Endothelial cell of umbilical vein (primary cell): Measurements from ENCODE around the gene EPC1. TPM values are rescaled to one million over a fixed set of nuclear protein-coding genes. Genes with fewer than 3 reads are reported as not detected.
"Not testable (repeated sequence)": the region's sequence is repeated elsewhere in the genome, so short reads cannot be mapped to it uniquely, and the experiment has no call there.

Experiments used
- BruUV-seq: library from RNA; stranded (reverse); fragments of 400-500 nt; replicated peaks from 2 replicates; lab custom pipeline; 2021; lab: Mats Ljungman, UMichigan
- CTCF ChIA-PET: fragments of 300-600, 350-600 bp; sonication (Branson Sonifier 250); formaldehyde crosslinking; loops from one replicate; lab custom pipeline; 2021; ENCODE audit warnings: antibody characterized with exemption, inconsistent platforms; lab: Charles Lee
- POLR2A ChIA-PET: fragments of 300-600, 350-600 bp; sonication (Branson Sonifier 250); formaldehyde crosslinking; loops from one replicate; lab custom pipeline; 2021; ENCODE audit warnings: antibody characterized with exemption, inconsistent platforms; lab: Charles Lee
- DNase-seq: peaks from one replicate; pipeline ENCODE4 v3.0.0-alpha.2; 2011; ENCODE audit warnings: low read depth, low spot score
- FAIRE-seq: peaks from 2 replicates; lab custom pipeline; 2011; peaks lifted over from hg19 to GRCh38; lab: Jason Lieb, UNC
- H2AFZ ChIP-seq: 2 replicates; pipeline ENCODE4 v1.6.0; 2012; ENCODE audit warnings: low read depth, low read length, control low read depth, inconsistent platforms
- H3K27ac ChIP-seq: 2 replicates; pipeline ENCODE4 v1.5.1; 2011; ENCODE audit warnings: low read depth, mild to moderate bottlenecking, control low read depth, low read length, moderate library complexity; ENCODE audit not compliant: insufficient read depth
- H3K27me3 ChIP-seq, 2 experiments: 2 replicates each; pipeline versions ENCODE4 v1.6.0 to v1.6.1; 2011; ENCODE audit warnings: low read length in 2 of 2, mixed read lengths in 1 of 2; ENCODE audit not compliant: control insufficient read depth in 2 of 2, insufficient read depth in 2 of 2
- H3K36me3 ChIP-seq, 2 experiments: 2 replicates in 1 of 2; 3 replicates in 1 of 2; pipeline ENCODE4 v1.5.1; 2011; ENCODE audit warnings: low read length in 2 of 2, mild to moderate bottlenecking in 1 of 2, moderate library complexity in 1 of 2; ENCODE audit not compliant: control insufficient read depth in 2 of 2, insufficient read depth in 2 of 2; ENCODE audit errors: extremely low read depth in 1 of 2
- H3K4me1 ChIP-seq: 3 replicates; pipeline ENCODE4 v1.5.1; 2011; ENCODE audit warnings: mild to moderate bottlenecking, low read length; ENCODE audit not compliant: control insufficient read depth, insufficient read depth; ENCODE audit errors: extremely low read depth
- H3K4me2 ChIP-seq: 2 replicates; pipeline ENCODE4 v1.6.1; 2011; ENCODE audit warnings: low read length, control low read depth, mixed read lengths; ENCODE audit not compliant: insufficient read depth
- H3K4me3 ChIP-seq, 3 experiments: fragments of 200-600 bp in 1 of 3; sonication (generic), shearing (Covaris generic) in 1 of 3; replicated peaks in 1 of 3; 2 replicates each; pipeline ENCODE4 v1.5.1; 2011 to 2016; ENCODE audit warnings: control low read depth in 3 of 3, low read length in 3 of 3, mild to moderate bottlenecking in 2 of 3, inconsistent platforms in 1 of 3, low read depth in 1 of 3, moderate library complexity in 1 of 3; ENCODE audit not compliant: insufficient read depth in 1 of 3
- H3K79me2 ChIP-seq: 2 replicates; pipeline ENCODE4 v1.6.0; 2012; ENCODE audit warnings: low read length, inconsistent platforms; ENCODE audit not compliant: control insufficient read depth, insufficient read depth
- H3K9ac ChIP-seq: replicated peaks from 2 replicates; pipeline ENCODE3; 2011; ENCODE audit warnings: low read length, control low read depth; ENCODE audit not compliant: insufficient read depth; ENCODE audit errors: extremely low read depth
- H3K9me1 ChIP-seq: replicated peaks from 3 replicates; pipeline ENCODE4 v1.6.0; 2011; ENCODE audit warnings: mild to moderate bottlenecking, low read length; ENCODE audit not compliant: control insufficient read depth, insufficient read depth; ENCODE audit errors: extremely low read depth
- H3K9me3 ChIP-seq: replicated peaks from 2 replicates; pipeline ENCODE4 v1.5.1; 2012; ENCODE audit warnings: low read length, inconsistent platforms; ENCODE audit not compliant: control insufficient read depth, insufficient read depth
- H4K20me1 ChIP-seq: replicated peaks from 2 replicates; pipeline ENCODE3; 2011; ENCODE audit warnings: mild to moderate bottlenecking, low read length; ENCODE audit not compliant: control insufficient read depth, insufficient read depth; ENCODE audit errors: extremely low read depth
- EZH2 ChIP-seq: IDR thresholded peaks from 2 replicates; pipeline ENCODE4 v1.6.1; 2012; ENCODE audit warnings: borderline replicate concordance, low read depth, mild to moderate bottlenecking, moderate library complexity, low read length, inconsistent platforms; ENCODE audit not compliant: severe bottlenecking
- FOS ChIP-seq: IDR thresholded peaks from 2 replicates; pipeline ENCODE4 v1.6.1; 2011; ENCODE audit warnings: mild to moderate bottlenecking, low read length, moderate library complexity, borderline replicate concordance; ENCODE audit not compliant: insufficient read depth
- GATA2 ChIP-seq: IDR thresholded peaks from 2 replicates; pipeline ENCODE4 v1.7.0; 2011; ENCODE audit warnings: low read depth, mild to moderate bottlenecking, moderate library complexity, mixed read lengths, low read length; ENCODE audit not compliant: insufficient read length, insufficient read depth
- JUN ChIP-seq: IDR thresholded peaks from 2 replicates; pipeline ENCODE4 v1.6.1; 2011; ENCODE audit warnings: borderline replicate concordance, low read depth; ENCODE audit not compliant: insufficient read length, insufficient read depth
- MAX ChIP-seq: IDR thresholded peaks from 2 replicates; pipeline ENCODE4 v1.6.1; 2011; ENCODE audit not compliant: insufficient read depth, insufficient read length
- MYC ChIP-seq: IDR thresholded peaks from one replicate; pipeline ENCODE4 v1.6.1; 2011; ENCODE audit warnings: mild to moderate bottlenecking, low read depth, low read length
- POLR2A ChIP-seq: IDR thresholded peaks from 2 replicates; pipeline ENCODE4 v1.6.1; 2012; ENCODE audit warnings: low read depth, mild to moderate bottlenecking, control low read depth, low read length
- POLR2AphosphoS5 ChIP-seq: IDR thresholded peaks from 2 replicates; pipeline ENCODE4 v1.6.1; 2012; ENCODE audit warnings: low read depth, mild to moderate bottlenecking, control low read depth, low read length, moderate library complexity; ENCODE audit not compliant: insufficient read depth
- dilution Hi-C: fragments of 300-500 bp; cut with MboI; formaldehyde crosslinking; loops from one replicate; pipeline ENCODE4 v1.15.0; 2019; ENCODE audit warnings: low sequenced_read_pairs; ENCODE audit not compliant: extremely low pct_ligation_motif_present
- intact Hi-C: fragments of 100-400 bp; cut with micrococcal nuclease; formaldehyde crosslinking; loops from one replicate; pipeline ENCODE4 v1.10.0; 2022
- polyA plus RNA-seq, 4 experiments: library from polyadenylated mRNA; depleted of rRNA in 3 of 4; stranded (reverse) in 3 of 4; unstranded in 1 of 4; fragments of >200 nt; gene quantifications; 2 replicates each; pipeline versions ENCODE4 v1.2.1 to v1.2.3, GENCODE V29; 2011 to 2012; ENCODE audit warnings: missing spikeins in 1 of 4
- total RNA-seq: library from RNA; stranded (reverse); gene quantifications from 2 replicates; pipeline ENCODE4 v1.2.3, GENCODE V29; 2021
- TF ChIP-seq, protein P1 (sequence below), 2 donors: IDR thresholded peaks; 1 replicate in 1 of 2; 2 replicates in 1 of 2; pipeline ENCODE4 v1.5.1; 2011; ENCODE audit warnings: low read length in 2 of 2, mild to moderate bottlenecking in 2 of 2, moderate library complexity in 2 of 2, control low read depth in 1 of 2, inconsistent platforms in 1 of 2, low read depth in 1 of 2; ENCODE audit not compliant: insufficient read depth in 1 of 2; ENCODE audit errors: extremely low read depth in 1 of 2

Gene EPC1
- total and polyA plus RNA-seq, 2 donors (not counting 3 experiments of a cell fraction or from before 2014, with no cell fraction given) = 27.9 to 39.0 TPM

GRCh38 chr10:32366111-32366510 lies 19.2 kb upstream of the EPC1 start:
- no peaks in the 10 kb centered on the region for H3K36me3 ChIP-seq
- H3K4me1 ChIP-seq = peaks cover 2% of the 10 kb centered on the region
- H3K27me3 ChIP-seq = no peaks in the 10 kb centered on the region
- H3K4me2 ChIP-seq = peak overlapping the region; percentile 24
- H3K9me1 ChIP-seq = no peaks in the 10 kb centered on the region
- TF ChIP-seq MAX = no peak
- no peak for TF ChIP-seq JUN
- TF ChIP-seq GATA2 = no peak
- TF ChIP-seq FOS = no peak
- TF ChIP-seq, protein P1, sequence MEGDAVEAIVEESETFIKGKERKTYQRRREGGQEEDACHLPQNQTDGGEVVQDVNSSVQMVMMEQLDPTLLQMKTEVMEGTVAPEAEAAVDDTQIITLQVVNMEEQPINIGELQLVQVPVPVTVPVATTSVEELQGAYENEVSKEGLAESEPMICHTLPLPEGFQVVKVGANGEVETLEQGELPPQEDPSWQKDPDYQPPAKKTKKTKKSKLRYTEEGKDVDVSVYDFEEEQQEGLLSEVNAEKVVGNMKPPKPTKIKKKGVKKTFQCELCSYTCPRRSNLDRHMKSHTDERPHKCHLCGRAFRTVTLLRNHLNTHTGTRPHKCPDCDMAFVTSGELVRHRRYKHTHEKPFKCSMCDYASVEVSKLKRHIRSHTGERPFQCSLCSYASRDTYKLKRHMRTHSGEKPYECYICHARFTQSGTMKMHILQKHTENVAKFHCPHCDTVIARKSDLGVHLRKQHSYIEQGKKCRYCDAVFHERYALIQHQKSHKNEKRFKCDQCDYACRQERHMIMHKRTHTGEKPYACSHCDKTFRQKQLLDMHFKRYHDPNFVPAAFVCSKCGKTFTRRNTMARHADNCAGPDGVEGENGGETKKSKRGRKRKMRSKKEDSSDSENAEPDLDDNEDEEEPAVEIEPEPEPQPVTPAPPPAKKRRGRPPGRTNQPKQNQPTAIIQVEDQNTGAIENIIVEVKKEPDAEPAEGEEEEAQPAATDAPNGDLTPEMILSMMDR (IDR thresholded peaks at IDR 0.05; ENCODE audit: extremely low read depth in 1 of 2, insufficient read depth in 1 of 2, low read depth in 1 of 2, low read length in 2 of 2) = no peak
- TF ChIP-seq EZH2 = no peak
- no peak for TF ChIP-seq POLR2A
- TF ChIP-seq MYC = no peak
- no peak for TF ChIP-seq POLR2AphosphoS5
- H4K20me1 ChIP-seq = no peaks in the 10 kb centered on the region
- no peak overlapping the region for H3K4me3 ChIP-seq
- CTCF ChIA-PET = interaction anchor here (1.3 to 5.3 kb wide), 3 partner anchors 12 to 109 kb away, joined by 4 to 56 read pairs (median 5); no protein-coding TSS in a partner anchor
- FAIRE-seq (no peak), DNase-seq (no peak)
- BruUV-seq = no TSS peak
- H3K79me2 ChIP-seq = peaks cover 3% of the 10 kb centered on the region
- no peak overlapping the region for H2AFZ ChIP-seq
- POLR2A ChIA-PET = no interaction called here
- dilution Hi-C loops (no loop called here), intact Hi-C loops (no loop called here)
- H3K9me3 ChIP-seq = no peaks in the 10 kb centered on the region
- H3K9ac ChIP-seq = no peak overlapping the region
- no peak overlapping the region for H3K27ac ChIP-seq

- H2AFZ ChIP-seq, BruUV-seq, H3K4me1 ChIP-seq, H3K9me3 ChIP-seq, H3K27me3 ChIP-seq, dilution Hi-C loops, H3K4me3 ChIP-seq, H3K27ac ChIP-seq, H3K36me3 ChIP-seq, intact Hi-C loops, FAIRE-seq, H4K20me1 ChIP-seq, H3K9ac ChIP-seq, H3K79me2 ChIP-seq, POLR2A ChIA-PET, H3K4me2 ChIP-seq, H3K9me1 ChIP-seq, DNase-seq: not testable (repeated sequence)
- CTCF ChIA-PET = interaction anchor here (1.0 kb wide), 1 partner anchor 17 kb away, joined by 3 read pairs; no protein-coding TSS in a partner anchor
Measured at GRCh38 chr10:32365404-32365803, 18.4 kb upstream of the EPC1 start.
